ENCODE data around the gene SSPN.

DNA sequence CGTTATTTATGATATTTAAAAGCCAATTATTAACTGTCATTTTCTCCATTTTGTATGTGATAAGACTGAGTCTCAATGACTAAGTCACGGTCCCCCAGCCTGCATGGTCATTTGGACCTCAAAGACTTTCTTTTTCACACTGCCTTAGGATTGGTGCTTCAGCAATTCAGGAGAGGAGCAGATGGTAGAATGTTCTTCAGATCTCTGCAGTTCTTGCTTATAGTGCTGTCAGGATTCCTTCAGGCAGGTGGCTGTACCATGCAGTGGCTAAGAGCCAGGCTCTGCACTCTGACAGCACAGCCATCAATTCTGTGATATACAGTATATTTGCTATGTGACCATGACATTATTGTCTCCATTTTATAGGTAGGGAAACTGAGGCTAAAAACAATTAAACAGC is 18.7 kb downstream of the SSPN start:
- TF ChIP-seq POLR2A (IDR thresholded peaks at IDR 0.05; ENCODE audit: low read depth, low read length): no peak
- TF ChIP-seq POLR2AphosphoS5 (IDR thresholded peaks at IDR 0.05; ENCODE audit: low read depth, low read length): no peak

Measured in GM12892 (cell line).